Measurements from ENCODE around the gene TINAG.

The TINAG gene

GRCh38 chr6:54291146-54291545, 17.1 kb upstream of the TINAG start:
- Histone ChIP-seq H3K79me2 (ENCODE audit: control insufficient read depth, low read length) (no peaks in the 10 kb centered on the region), H3K27ac (ENCODE audit: low read depth, low read length) (no peak overlapping the region), H3K4me1 (ENCODE audit: control insufficient read depth, low read length) (no peaks in the 10 kb centered on the region), H4K20me1 (ENCODE audit: control insufficient read depth, insufficient read depth, low read depth, low read length) (no peaks in the 10 kb centered on the region), H3K36me3 (ENCODE audit: control insufficient read depth, low read length) (no peaks in the 10 kb centered on the region), H3K4me2 (ENCODE audit: low read length) (no peak overlapping the region), H3F3A (ENCODE audit: control insufficient read depth, insufficient read depth) (no peaks in the 10 kb centered on the region), H3K9me3 (ENCODE audit: control insufficient read depth, insufficient read depth, low read length) (peaks cover 4% of the 10 kb centered on the region; the same call in 1 of the 2 replicates), H3K4me3 (ENCODE audit: low read length) (no peak overlapping the region), H3K27me3 (ENCODE audit: control insufficient read depth, low read length) (no peaks in the 10 kb centered on the region), H3K9me2 (replicated peaks; ENCODE audit: control insufficient read depth, low read length) (no peaks in the 10 kb centered on the region)
- TF ChIP-seq EZH2phosphoT487 (IDR thresholded peaks at IDR 0.05; ENCODE audit: borderline replicate concordance, low read length) = no peak
- TF ChIP-seq CTCF (IDR thresholded peaks at IDR 0.05; ENCODE audit: low read depth, low read length, poor library complexity, severe bottlenecking) = no peak

- H3K9me3 ChIP-seq (ENCODE audit: control insufficient read depth, insufficient read depth, low read length) = peaks cover 4% of the 10 kb centered on the region; the same call in 1 of the 2 replicates
- no peaks in the 10 kb centered on the region for H3K27me3 ChIP-seq (ENCODE audit: control insufficient read depth, low read length)
- no peaks in the 10 kb centered on the region for H4K20me1 ChIP-seq (ENCODE audit: control insufficient read depth, insufficient read depth, low read depth, low read length)
- H3F3A ChIP-seq (ENCODE audit: control insufficient read depth, insufficient read depth) = no peaks in the 10 kb centered on the region
- H3K4me3 ChIP-seq (ENCODE audit: low read length) = no peak overlapping the region
- no peaks in the 10 kb centered on the region for H3K9me2 ChIP-seq (replicated peaks; ENCODE audit: control insufficient read depth, low read length)
- no peaks in the 10 kb centered on the region for H3K79me2 ChIP-seq (ENCODE audit: control insufficient read depth, low read length)
- TF ChIP-seq CTCF (IDR thresholded peaks at IDR 0.05; ENCODE audit: low read depth, low read length, poor library complexity, severe bottlenecking) (no peak), EZH2phosphoT487 (IDR thresholded peaks at IDR 0.05; ENCODE audit: borderline replicate concordance, low read length) (no peak)
- H3K4me2 ChIP-seq (ENCODE audit: low read length) = no peak overlapping the region
- H3K36me3 ChIP-seq (ENCODE audit: control insufficient read depth, low read length) = no peaks in the 10 kb centered on the region
- no peaks in the 10 kb centered on the region for H3K4me1 ChIP-seq (ENCODE audit: control insufficient read depth, low read length)
- no peak overlapping the region for H3K27ac ChIP-seq (ENCODE audit: low read depth, low read length)
These were observed 16.5 kb upstream of the TINAG start for GRCh38 chr6:54291738-54292137.

GRCh38 chr6:54294965-54295532, 13.2 kb upstream of the TINAG start:
- H3K9me3 ChIP-seq (ENCODE audit: control insufficient read depth, insufficient read depth, low read length) = peaks cover 4% of the 10 kb centered on the region; the same call in 1 of the 2 replicates
- no peaks in the 10 kb centered on the region for H3K36me3 ChIP-seq (ENCODE audit: control insufficient read depth, low read length)
- no peak for TF ChIP-seq CTCF (IDR thresholded peaks at IDR 0.05; ENCODE audit: low read depth, low read length, poor library complexity, severe bottlenecking)
- TF ChIP-seq EZH2phosphoT487 (IDR thresholded peaks at IDR 0.05; ENCODE audit: borderline replicate concordance, low read length) = no peak
- H3K27ac ChIP-seq (ENCODE audit: low read depth, low read length) = no peak overlapping the region
- no peaks in the 10 kb centered on the region for H3K4me1 ChIP-seq (ENCODE audit: control insufficient read depth, low read length)
- no peaks in the 10 kb centered on the region for H3K79me2 ChIP-seq (ENCODE audit: control insufficient read depth, low read length)
- H4K20me1 ChIP-seq (ENCODE audit: control insufficient read depth, insufficient read depth, low read depth, low read length) = no peaks in the 10 kb centered on the region
- no peak overlapping the region for H3K4me3 ChIP-seq (ENCODE audit: low read length)
- H3K4me2 ChIP-seq (ENCODE audit: low read length) = no peak overlapping the region
- H3F3A ChIP-seq (ENCODE audit: control insufficient read depth, insufficient read depth) = no peaks in the 10 kb centered on the region
- H3K27me3 ChIP-seq (ENCODE audit: control insufficient read depth, low read length) = no peaks in the 10 kb centered on the region
- H3K9me2 ChIP-seq (replicated peaks; ENCODE audit: control insufficient read depth, low read length) = no peaks in the 10 kb centered on the region

All from DOHH2 (cell line).